ENCODE measurements around the gene COPS7A.

DNA sequence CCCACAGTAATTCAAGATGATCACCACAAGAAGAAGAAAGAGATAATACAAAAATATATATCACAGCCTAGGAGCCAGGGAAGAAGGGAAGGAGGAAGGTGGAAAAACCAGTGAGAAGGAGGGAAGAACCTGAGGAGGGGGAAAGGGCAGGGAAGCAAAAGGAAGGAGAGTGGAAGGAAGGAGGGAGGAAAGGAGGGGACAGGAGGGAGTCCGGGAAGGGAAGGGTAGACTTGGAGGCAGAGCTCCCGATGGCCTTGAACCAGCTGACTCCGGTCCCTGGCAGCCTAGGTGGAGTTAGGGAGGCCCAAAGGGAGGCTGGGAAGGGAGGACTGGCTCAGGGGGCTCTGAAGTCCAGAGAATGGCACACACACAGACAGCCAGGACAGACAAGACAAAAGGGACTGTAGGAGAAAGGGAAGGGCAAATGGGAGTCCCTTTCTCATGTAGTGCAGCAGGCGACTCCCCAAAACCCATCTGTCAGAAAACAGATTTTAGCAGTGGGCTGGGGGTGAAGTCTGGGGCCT, 30.0 kb upstream of the COPS7A start:
- TF ChIP-seq CTCF (IDR thresholded peaks at IDR 0.05) = no peak
- TF ChIP-seq POLR2A (IDR thresholded peaks at IDR 0.05) = no peak

All from body of pancreas (tissue), 4 donors.